ENCODE results near the gene DBR1. TPM values are rescaled to one million over a fixed set of nuclear protein-coding genes. Genes with fewer than 3 reads are reported as not detected.
"Not testable (repeated sequence)": the region's sequence is repeated elsewhere in the genome, so short reads cannot be mapped to it uniquely, and the experiment has no call there.

Gene DBR1
- total RNA-seq, 1 experiment from 2014 or later, result 19.8 TPM

GRCh38 chr3:138172625-138173024 is 2.1 kb downstream of the DBR1 start:
- no peaks in the 10 kb centered on the region for H3K27me3 ChIP-seq (replicated peaks)
- no peaks in the 10 kb centered on the region for H3K9me3 ChIP-seq (replicated peaks)
- no peak overlapping the region for H3K27ac ChIP-seq
- DNase-seq (ENCODE audit: low read depth in 1 of 2, low spot score in 2 of 2), result no peak
- no peaks in the 10 kb centered on the region for H3K4me1 ChIP-seq (replicated peaks)
- H3K36me3 ChIP-seq, result peaks cover 41% of the 10 kb centered on the region
- H3K4me3 ChIP-seq, result no peak overlapping the region

GRCh38 chr3:138165061-138165460 is 9.7 kb downstream of the DBR1 start:
- H3K36me3 ChIP-seq, result peaks cover 58% of the 10 kb centered on the region
- no peak overlapping the region for H3K4me3 ChIP-seq
- H3K9me3 ChIP-seq (replicated peaks), result no peaks in the 10 kb centered on the region
- DNase-seq (ENCODE audit: low read depth in 1 of 2, low spot score in 2 of 2), result no peak
- H3K27ac ChIP-seq, result no peak overlapping the region
- no peaks in the 10 kb centered on the region for H3K4me1 ChIP-seq (replicated peaks)
- H3K27me3 ChIP-seq (replicated peaks), result no peaks in the 10 kb centered on the region

- no peaks in the 10 kb centered on the region for H3K27me3 ChIP-seq (replicated peaks)
- H3K4me3 ChIP-seq, result no peak overlapping the region
- no peak overlapping the region for H3K27ac ChIP-seq
- DNase-seq (ENCODE audit: low read depth in 1 of 2, low spot score in 2 of 2), result no peak
- no peaks in the 10 kb centered on the region for H3K4me1 ChIP-seq (replicated peaks)
- no peaks in the 10 kb centered on the region for H3K9me3 ChIP-seq (replicated peaks)
- peaks cover 14% of the 10 kb centered on the region for H3K36me3 ChIP-seq
Observed at GRCh38 chr3:138157743-138158142, 17.0 kb downstream of the DBR1 start.

- DNase-seq (ENCODE audit: low read depth in 1 of 2, low spot score in 2 of 2), result no peak
- Histone ChIP-seq H3K9me3 (replicated peaks) (no peaks in the 10 kb centered on the region), H3K36me3 (no peaks in the 10 kb centered on the region), H3K27me3 (replicated peaks) (no peaks in the 10 kb centered on the region), H3K27ac (no peak overlapping the region), H3K4me3 (no peak overlapping the region), H3K4me1 (replicated peaks) (no peaks in the 10 kb centered on the region)
Observed at GRCh38 chr3:138154534-138154933, 20.2 kb downstream of the DBR1 start.

GRCh38 chr3:138148503-138148902 is 26.2 kb downstream of the DBR1 start:
- H3K27ac ChIP-seq, result no peak overlapping the region
- H3K36me3 ChIP-seq, result no peaks in the 10 kb centered on the region
- no peaks in the 10 kb centered on the region; the same call in 1 of the 2 replicates for H3K9me3 ChIP-seq (replicated peaks)
- no peak overlapping the region for H3K4me3 ChIP-seq
- H3K27me3 ChIP-seq (replicated peaks), result no peaks in the 10 kb centered on the region
- H3K4me1 ChIP-seq (replicated peaks), result no peaks in the 10 kb centered on the region
- DNase-seq (ENCODE audit: low read depth in 1 of 2, low spot score in 2 of 2), result no peak

GRCh38 chr3:138142181-138142580 is 32.5 kb downstream of the DBR1 start:
- not testable (repeated sequence) for H3K36me3 ChIP-seq; H3K27me3 ChIP-seq (replicated peaks); H3K27ac ChIP-seq; H3K9me3 ChIP-seq (replicated peaks); H3K4me3 ChIP-seq
- peaks cover 17% of the 10 kb centered on the region for H3K4me1 ChIP-seq (replicated peaks)
- DNase-seq (ENCODE audit: low read depth in 1 of 2, low spot score in 2 of 2), result peak in 1 of 2 experiments; percentile 81

GRCh38 chr3:138140940-138141339 is 33.8 kb downstream of the DBR1 start:
- peaks cover 17% of the 10 kb centered on the region for H3K4me1 ChIP-seq (replicated peaks)
- H3K36me3 ChIP-seq, result no peaks in the 10 kb centered on the region
- no peak overlapping the region for H3K27ac ChIP-seq
- H3K4me3 ChIP-seq, result no peak overlapping the region
- DNase-seq (ENCODE audit: low read depth in 1 of 2, low spot score in 2 of 2), result peak in 1 of 2 experiments; percentile 28
- H3K9me3 ChIP-seq (replicated peaks), result no peaks in the 10 kb centered on the region; the same call in 1 of the 2 replicates
- no peaks in the 10 kb centered on the region for H3K27me3 ChIP-seq (replicated peaks)

- DNase-seq (ENCODE audit: low read depth in 1 of 2, low spot score in 2 of 2), result no peak
- no peak overlapping the region for H3K27ac ChIP-seq
Observed at GRCh38 chr3:138139691-138140090, 35.0 kb downstream of the DBR1 start.

GRCh38 chr3:138137861-138138260 is 36.9 kb downstream of the DBR1 start:
- H3K9me3 ChIP-seq (replicated peaks), result no peaks in the 10 kb centered on the region
- H3K36me3 ChIP-seq, result no peaks in the 10 kb centered on the region
- no peak for DNase-seq (ENCODE audit: low read depth in 1 of 2, low spot score in 2 of 2)
- H3K4me1 ChIP-seq (replicated peaks), result peaks cover 17% of the 10 kb centered on the region
- no peaks in the 10 kb centered on the region for H3K27me3 ChIP-seq (replicated peaks)
- no peak overlapping the region for H3K4me3 ChIP-seq
- H3K27ac ChIP-seq, result no peak overlapping the region

More at GRCh38 chr3:138139691-138140090, 35.0 kb downstream of the DBR1 start:
- no peaks in the 10 kb centered on the region; the same call in 1 of the 2 replicates for H3K9me3 ChIP-seq (replicated peaks)
- no peaks in the 10 kb centered on the region for H3K27me3 ChIP-seq (replicated peaks)
- H3K36me3 ChIP-seq, result no peaks in the 10 kb centered on the region
- no peak overlapping the region for H3K4me3 ChIP-seq
- H3K4me1 ChIP-seq (replicated peaks), result peaks cover 17% of the 10 kb centered on the region

GRCh38 chr3:138136201-138136600 is 38.5 kb downstream of the DBR1 start:
- peaks cover 9% of the 10 kb centered on the region for H3K4me1 ChIP-seq (replicated peaks)
- H3K4me3 ChIP-seq, result no peak overlapping the region
- H3K27me3 ChIP-seq (replicated peaks), result no peaks in the 10 kb centered on the region
- H3K36me3 ChIP-seq, result no peaks in the 10 kb centered on the region
- no peak for DNase-seq (ENCODE audit: low read depth in 1 of 2, low spot score in 2 of 2)
- H3K27ac ChIP-seq, result no peak overlapping the region
- H3K9me3 ChIP-seq (replicated peaks), result no peaks in the 10 kb centered on the region

GRCh38 chr3:138135833-138136194 is 38.9 kb downstream of the DBR1 start:
- Histone ChIP-seq H3K36me3 (no peaks in the 10 kb centered on the region), H3K27ac (no peak overlapping the region), H3K9me3 (replicated peaks) (no peaks in the 10 kb centered on the region), H3K4me3 (no peak overlapping the region), H3K4me1 (replicated peaks) (peaks cover 7% of the 10 kb centered on the region), H3K27me3 (replicated peaks) (no peaks in the 10 kb centered on the region; the same call in 1 of the 2 replicates)
- DNase-seq (ENCODE audit: low read depth in 1 of 2, low spot score in 2 of 2), result no peak

- peaks cover 2% of the 10 kb centered on the region for H3K4me1 ChIP-seq (replicated peaks)
- H3K27me3 ChIP-seq (replicated peaks), result peaks cover 2% of the 10 kb centered on the region; the same call in 1 of the 2 replicates
- H3K4me3 ChIP-seq, result no peak overlapping the region
- no peaks in the 10 kb centered on the region for H3K9me3 ChIP-seq (replicated peaks)
- DNase-seq (ENCODE audit: low read depth in 1 of 2, low spot score in 2 of 2), result no peak
- no peak overlapping the region for H3K27ac ChIP-seq
- H3K36me3 ChIP-seq, result no peaks in the 10 kb centered on the region
Observed at GRCh38 chr3:138135146-138135832, 39.4 kb downstream of the DBR1 start.

- Histone ChIP-seq H3K4me3 (no peak within 1 kb of the TSS), H3K36me3 (no peaks in the 10 kb centered on the region), H3K27me3 (replicated peaks) (peaks cover 2% of the 10 kb centered on the region)
Observed at GRCh38 chr3:138132239-138132638, 42.5 kb downstream of the DBR1 start, which contains the start of gene A4GNT. Gene A4GNT (minus strand): TSS chr3:138132390. CDS start chr3:138131256, 1,134 bp downstream.

GRCh38 chr3:138127636-138128365 is 46.9 kb downstream of the DBR1 start:
- Histone ChIP-seq H3K36me3 (no peaks in the 10 kb centered on the region), H3K4me1 (replicated peaks) (peaks cover 16% of the 10 kb centered on the region), H3K4me3 (no peak overlapping the region), H3K27me3 (replicated peaks) (peaks cover 2% of the 10 kb centered on the region), H3K9me3 (replicated peaks) (no peaks in the 10 kb centered on the region), H3K27ac (no peak overlapping the region)
- DNase-seq (ENCODE audit: low read depth in 1 of 2, low spot score in 2 of 2), result no peak

More at GRCh38 chr3:138132239-138132638, 42.5 kb downstream of the DBR1 start, which contains the start of gene A4GNT:
- Histone ChIP-seq H3K27ac (no peak within 1 kb of the TSS), H3K9me3 (replicated peaks) (no peaks in the 10 kb centered on the region), H3K4me1 (replicated peaks) (no peaks in the 10 kb centered on the region)
- no peak for DNase-seq (ENCODE audit: low read depth in 1 of 2, low spot score in 2 of 2)
